ENCODE data around the gene SPATA6.
"Not testable (repeated sequence)": the region's sequence is repeated elsewhere in the genome, so short reads cannot be mapped to it uniquely, and the experiment has no call there.

The SPATA6 gene

GRCh38 chr1:48466594-48466993 lies 5.4 kb downstream of the SPATA6 start:
- no peak for DNase-seq
- intact Hi-C loops (cut with DNase I): no loop called here

GRCh38 chr1:48462716-48463302 lies 9.2 kb downstream of the SPATA6 start:
- DNase-seq: no peak
- intact Hi-C loops (cut with DNase I): no loop called here

GRCh38 chr1:48450505-48450904 lies 21.5 kb downstream of the SPATA6 start:
- peak in 1 of 10 donors; percentile 23 for DNase-seq
- intact Hi-C loops (cut with DNase I): loop anchor here (1.0 kb wide), 1 partner anchor 48 kb away; no protein-coding TSS in a partner anchor

GRCh38 chr1:48448932-48449331 lies 23.1 kb downstream of the SPATA6 start:
- no peak for DNase-seq
- intact Hi-C loops (cut with DNase I): no loop called here

- intact Hi-C loops (cut with DNase I); DNase-seq: not testable (repeated sequence)
Measured at GRCh38 chr1:48444186-48444585, 27.8 kb downstream of the SPATA6 start.

DNA sequence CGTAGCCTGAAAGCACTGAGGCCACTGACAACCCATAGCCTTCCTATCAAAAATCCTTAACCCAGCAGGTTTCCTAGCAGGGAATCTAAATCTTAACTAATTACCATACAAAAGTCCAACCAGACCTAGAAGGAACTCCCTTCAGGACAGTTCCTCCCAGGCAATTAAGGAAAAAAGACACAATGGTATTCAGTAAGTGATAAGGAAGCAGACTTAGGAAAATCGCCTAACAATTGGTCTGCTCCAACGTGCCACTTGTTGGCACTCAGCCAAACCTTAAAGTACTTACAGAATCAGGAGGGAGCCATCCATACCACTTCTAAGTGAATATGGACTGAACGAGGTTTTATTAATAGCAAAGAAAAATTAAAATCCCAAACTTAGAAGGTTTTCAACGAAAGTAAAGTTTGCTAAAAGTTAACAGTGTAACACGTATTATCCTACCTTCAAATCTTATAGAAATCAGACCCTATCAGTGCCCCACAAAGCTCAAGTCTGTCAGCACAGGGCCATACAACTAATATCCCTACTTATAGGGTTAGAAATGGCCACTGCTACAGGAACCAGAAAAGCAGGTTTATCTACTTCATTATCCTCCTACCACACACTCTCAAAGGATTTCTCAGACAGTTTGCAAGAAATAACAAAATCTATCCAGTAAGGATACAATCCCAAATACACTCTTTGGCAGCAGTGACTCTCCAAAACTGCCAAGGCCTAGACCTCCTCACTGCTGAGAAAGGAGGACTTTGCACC lies 29.0 kb downstream of the SPATA6 start:
- no peak for DNase-seq
- intact Hi-C loops (cut with DNase I): no loop called here

- intact Hi-C loops (cut with DNase I); DNase-seq: not testable (repeated sequence)
Measured at GRCh38 chr1:48440786-48441185, 31.2 kb downstream of the SPATA6 start.

DNA sequence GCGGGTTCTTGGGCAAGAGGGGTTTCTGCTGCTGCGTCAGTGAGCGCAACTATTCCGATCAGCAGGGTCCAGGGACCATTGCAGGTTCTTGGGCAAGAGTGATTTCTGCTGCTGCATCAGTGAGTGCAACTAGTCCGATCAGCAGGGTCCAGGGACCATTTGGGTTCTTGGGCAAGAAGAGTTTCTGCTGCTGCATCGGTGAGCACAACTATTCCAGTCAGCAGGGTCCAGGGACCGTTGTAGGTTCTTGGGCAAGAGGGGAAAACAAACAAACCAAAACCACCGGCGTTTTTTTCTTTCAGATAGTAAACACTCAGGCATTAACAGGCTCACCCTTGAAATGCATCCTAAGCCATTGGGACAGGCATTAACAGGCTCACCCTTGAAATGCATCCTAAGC lies 32.6 kb downstream of the SPATA6 start:
- DNase-seq: no peak
- intact Hi-C loops (cut with DNase I): no loop called here

DNA sequence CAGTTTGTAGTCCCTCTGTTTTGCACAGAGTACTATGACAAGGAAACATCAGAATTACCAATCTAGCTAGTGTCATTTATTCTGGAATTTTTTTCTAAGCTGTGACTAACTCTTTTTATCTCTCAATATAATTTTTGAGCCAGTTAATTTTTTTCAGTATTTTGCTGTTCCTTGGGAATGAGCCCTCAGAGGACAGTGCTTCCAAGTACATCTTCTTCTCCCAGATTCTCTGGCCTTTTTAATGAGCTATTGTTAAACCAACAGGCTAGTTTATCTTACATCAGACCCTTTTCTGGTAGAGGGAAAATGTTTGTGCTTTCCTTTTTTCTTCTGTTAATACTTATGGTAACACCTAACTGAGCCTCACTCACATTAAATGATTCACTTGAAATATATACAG lies 34.6 kb downstream of the SPATA6 start:
- DNase-seq; intact Hi-C loops (cut with DNase I): not testable (repeated sequence)

GRCh38 chr1:48435312-48436002 lies 36.5 kb downstream of the SPATA6 start:
- intact Hi-C loops (cut with DNase I); DNase-seq: not testable (repeated sequence)

DNA sequence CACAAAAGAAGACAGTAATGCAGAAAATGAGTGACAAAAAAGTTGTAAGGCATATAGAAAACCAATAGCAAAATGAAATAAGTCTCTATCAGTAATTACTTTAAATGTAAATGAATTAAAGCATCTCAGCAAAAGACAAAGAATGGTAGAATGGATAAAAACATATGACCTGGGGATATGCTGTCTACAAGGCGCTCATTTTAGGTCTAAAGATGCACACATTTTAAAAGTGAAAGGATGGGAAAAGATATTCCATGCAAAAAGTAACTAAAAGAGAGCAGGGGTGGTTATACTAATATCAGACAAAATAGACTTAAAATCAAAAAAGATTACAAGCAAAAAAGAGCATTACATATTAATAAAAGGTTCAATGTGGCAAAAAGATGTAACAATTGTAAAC lies 41.2 kb downstream of the SPATA6 start:
- intact Hi-C loops (cut with DNase I): no loop called here
- DNase-seq: no peak

- intact Hi-C loops (cut with DNase I): no loop called here
- no peak for DNase-seq
Measured at GRCh38 chr1:48422009-48422408, 50.0 kb downstream of the SPATA6 start.

DNA sequence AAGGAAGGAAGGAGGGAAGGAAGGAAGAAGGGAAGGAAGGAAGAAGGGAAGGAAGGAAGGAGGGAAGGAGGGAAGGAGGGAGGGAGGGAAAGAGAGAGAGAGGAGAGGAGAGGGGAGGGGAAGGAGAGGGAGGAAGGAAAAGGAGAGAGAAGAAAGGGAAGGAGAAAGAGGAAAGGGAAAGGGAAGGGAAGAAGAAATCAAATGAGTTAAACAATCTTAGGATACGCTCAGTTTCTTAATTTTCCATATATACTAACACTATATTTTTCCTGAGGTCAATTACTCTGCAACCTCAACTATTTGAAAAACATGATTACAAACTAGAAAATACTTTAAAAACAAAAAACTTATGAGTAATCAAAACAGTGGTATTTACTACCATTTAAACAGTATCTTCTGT lies 53.3 kb downstream of the SPATA6 start:
- intact Hi-C loops (cut with DNase I): no loop called here
- no peak for DNase-seq

GRCh38 chr1:48415050-48415449 lies 57.0 kb downstream of the SPATA6 start:
- DNase-seq: no peak
- intact Hi-C loops (cut with DNase I): no loop called here

DNA sequence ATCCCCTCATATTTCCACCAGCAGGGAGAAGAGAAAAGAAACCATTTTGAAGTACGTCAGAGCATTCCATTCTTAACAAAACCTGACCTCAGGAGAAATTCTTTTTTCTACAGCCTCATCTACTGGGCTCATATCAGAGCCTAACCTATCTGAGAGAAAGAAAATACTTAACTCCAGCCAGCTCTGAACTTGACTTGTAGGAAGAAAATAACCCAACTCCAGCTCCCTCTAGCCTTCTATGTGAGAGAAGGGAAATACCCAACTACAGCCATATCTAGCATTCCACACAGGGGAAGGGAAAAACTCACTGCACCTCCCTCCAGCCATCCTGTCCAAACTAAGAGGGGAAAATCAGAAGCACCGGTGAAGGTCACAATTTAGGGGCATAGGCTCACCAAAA lies 57.7 kb downstream of the SPATA6 start:
- DNase-seq: no peak
- intact Hi-C loops (cut with DNase I): no loop called here

GRCh38 chr1:48405940-48406339 lies 66.1 kb downstream of the SPATA6 start:
- peak in 1 of 10 donors; percentile 55 for DNase-seq
- intact Hi-C loops (cut with DNase I): no loop called here

- intact Hi-C loops (cut with DNase I): no loop called here
- DNase-seq: no peak
Measured at GRCh38 chr1:48405400-48405799, 66.6 kb downstream of the SPATA6 start.

- intact Hi-C loops (cut with DNase I): no loop called here
- DNase-seq: no peak
Measured at GRCh38 chr1:48402599-48402998, 69.4 kb downstream of the SPATA6 start.

DNA sequence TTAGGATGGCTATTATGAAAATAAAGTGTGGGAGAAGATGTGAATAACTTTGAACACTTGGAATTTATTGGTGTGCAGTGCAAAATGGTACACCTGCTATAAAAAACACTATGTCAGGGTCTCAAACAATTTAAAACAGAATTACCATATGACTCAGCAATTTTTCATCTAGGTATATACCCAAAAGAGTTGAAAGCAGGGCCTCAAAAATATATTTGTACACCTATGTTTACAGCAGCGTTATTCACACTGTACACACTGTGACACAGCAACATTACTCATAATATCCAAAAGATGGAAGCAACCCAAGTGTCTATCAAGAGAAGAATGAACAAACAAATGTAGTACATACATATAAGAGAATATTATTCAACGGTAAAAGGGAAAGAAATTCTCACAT lies 75.8 kb downstream of the SPATA6 start:
- intact Hi-C loops (cut with DNase I): no loop called here
- no peak for DNase-seq

GRCh38 chr1:48391926-48392325 lies 80.1 kb downstream of the SPATA6 start:
- no peak for DNase-seq
- intact Hi-C loops (cut with DNase I): no loop called here

DNA sequence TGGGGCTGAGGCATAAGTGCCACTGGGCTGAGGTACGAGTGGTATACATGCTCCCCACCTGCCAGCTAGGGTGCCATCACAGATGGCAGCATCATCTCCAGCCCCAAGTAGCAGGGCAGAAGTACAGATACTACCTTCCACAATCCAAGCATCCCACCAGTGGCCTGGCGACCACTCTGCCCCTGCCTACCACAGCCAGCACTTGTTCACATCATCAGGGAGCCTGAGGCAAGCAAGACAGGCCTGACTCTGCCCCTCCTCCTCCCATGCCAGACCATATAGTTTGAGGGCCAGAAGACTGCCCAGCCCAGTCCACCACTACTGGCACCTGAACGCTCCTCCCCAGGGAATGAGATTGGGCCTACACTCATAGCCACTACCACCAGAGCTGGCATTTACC lies 84.6 kb downstream of the SPATA6 start:
- DNase-seq: peak in 2 of 10 donors; percentile 35 to 49
- intact Hi-C loops (cut with DNase I): no loop called here

- intact Hi-C loops (cut with DNase I): no loop called here
- no peak for DNase-seq
Measured at GRCh38 chr1:48374785-48375184, 97.2 kb downstream of the SPATA6 start.
